NCI-H1048 (cell line): ENCODE results near the gene VAV2.
A peak's percentile ranks its signal among the peaks of the same experiment; 100 is the strongest.
"Not testable (repeated sequence)": the region's sequence is repeated elsewhere in the genome, so short reads cannot be mapped to it uniquely, and the experiment has no call there.

Experiments used
- DNase-seq: peaks from one replicate; lab custom pipeline; 2025; lab: John Stamatoyannopoulos, UW

The VAV2 gene

DNA sequence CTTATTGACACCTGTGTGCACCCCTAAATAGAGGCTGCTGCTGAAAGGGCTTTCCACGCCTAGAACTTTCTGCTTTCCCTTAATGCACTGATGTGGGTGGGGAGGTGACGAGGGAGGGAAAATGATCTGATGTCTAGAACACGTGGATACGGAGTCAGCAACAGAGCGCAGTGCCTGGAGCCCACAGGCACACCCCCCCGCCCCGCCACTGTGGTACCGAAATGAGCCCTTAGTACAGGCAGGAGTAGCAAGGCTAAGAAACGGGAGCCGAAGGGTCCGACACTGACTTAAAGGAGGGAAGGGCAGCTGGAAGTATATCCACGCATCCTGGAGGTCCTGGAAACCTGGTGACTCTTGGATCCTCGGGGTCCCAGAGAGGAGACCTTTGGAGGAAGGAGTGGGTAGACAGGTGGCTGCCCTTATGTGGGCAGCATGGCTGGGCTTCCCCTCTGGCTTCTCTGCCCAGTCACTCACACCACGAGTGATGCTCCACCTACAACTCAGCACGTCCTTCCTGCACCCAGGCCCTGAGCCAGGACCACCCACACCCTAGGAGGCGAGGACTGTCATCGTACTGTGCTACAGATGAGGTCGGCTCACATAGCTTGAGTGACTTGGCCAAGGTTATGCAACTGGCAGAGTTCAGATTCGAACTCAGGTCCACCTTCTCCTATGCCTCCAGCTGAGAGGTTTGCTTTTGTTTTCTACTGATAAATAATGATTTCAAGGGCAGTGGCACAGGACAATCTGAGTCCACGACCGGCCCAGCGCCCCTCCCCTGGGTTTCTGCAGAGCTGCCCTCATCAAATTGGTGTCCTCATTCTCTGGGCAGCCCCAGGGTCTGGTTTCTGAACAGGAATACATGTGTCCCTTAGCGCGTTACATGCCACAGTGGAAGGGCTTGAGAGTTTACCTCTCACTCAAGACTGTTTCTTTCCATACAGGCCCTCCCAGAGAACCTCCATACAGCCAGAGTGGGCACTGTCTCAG lies 4.7 kb upstream of the VAV2 start:
- no peak for DNase-seq

DNA sequence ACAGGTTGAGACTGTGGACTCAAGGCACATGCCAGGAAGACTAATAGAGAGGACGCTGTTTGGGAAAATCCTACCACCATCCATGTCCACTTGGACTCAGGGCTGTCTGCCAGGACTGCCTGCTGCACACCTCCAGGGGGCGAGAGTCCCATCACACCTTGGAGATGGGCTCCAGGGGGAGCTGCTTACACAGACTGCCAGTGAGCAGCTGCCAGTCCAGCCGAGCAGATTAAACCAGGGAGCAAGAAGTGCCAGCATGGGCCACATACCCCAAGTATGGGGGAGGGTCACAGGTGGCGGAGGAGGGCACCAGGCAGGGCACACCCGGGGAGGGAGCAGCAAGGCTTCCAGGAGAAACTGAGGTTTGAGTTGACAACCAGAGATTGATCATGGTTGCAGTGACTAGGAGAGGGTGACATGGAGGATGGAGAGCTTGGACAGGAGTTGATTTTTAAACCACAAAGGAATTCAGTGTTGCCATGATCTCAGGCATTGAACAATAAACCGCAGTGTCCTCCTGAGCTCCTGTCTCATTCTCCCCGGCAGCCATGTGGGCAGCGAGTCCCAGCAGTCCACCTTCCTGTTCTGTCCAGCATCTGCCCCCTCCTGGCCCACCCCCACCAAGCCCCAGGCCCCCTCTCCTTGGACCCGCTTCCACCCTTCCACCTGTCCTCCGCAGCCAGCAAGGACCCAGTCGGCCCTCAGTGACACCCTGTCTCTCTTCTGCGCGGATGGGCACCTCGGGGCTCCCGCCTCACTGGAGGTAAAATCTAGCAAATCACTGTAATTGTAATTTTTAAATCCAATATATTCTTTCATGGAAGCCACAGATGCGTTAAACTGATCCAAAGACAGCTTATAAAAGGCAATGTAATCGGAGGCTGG lies 3.1 kb upstream of the VAV2 start:
- DNase-seq = no peak

DNA sequence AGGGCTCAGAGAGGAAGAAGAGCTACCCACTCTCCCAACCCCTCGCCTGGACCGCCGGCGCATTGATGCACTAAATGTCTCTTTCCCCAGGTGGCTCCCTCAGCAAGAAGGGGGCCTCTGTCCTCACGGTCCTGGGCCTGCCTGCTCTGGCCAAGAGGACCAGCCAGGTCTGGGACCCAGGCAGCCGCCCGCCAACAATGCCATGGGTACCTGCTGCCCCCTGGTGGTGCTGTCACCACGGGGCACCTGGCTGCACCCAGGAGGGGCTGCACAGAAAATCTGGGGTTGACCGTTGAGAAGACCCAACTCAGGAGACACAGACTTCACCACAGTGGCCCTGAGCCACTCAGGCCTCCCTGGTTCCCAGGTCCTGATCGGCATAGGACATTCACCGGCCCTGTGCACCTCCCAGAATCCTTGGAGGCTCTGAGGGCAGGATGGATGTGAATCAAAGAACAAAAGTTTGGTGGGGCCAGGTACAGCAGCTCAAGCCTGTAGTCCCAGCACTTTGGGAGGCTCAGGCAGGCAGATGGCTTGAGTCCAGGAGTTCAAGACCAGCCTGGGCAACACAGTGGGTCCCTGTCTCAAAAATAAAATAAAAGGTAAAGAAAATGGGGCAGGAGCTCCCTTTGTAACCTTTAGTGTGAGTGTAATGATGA lies 2.4 kb upstream of the VAV2 start:
- peak; percentile 23 for DNase-seq

DNA sequence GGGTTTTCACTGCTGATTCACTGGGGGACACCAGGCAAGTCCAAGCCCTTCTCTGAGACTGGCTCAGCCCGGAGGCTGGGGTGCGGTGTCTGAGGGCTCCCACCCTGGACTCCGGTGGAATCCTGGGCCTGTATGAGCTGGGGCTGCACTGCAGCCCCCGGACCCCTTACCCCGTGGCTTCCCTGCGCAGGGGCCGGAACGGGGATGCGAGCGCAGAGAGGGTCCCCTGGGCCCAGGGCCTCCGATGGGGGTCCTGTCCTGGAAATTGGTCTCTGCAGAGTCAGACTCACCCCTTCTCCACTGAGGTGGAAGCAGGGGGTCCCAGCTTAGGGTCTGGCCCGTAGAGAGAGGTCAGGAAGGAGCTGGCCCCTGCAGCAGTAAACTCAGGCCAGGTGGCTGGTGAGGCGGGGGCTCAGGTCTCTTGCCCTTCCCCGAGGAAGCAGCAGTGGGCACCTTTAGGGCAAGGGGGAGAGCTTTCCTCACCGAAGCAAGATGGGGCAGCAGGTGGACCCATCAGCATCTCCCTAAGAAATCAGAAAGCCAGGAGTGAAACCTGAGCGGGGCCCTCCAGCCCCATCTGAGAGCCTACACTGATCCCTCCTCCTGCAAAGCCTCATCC lies 1.6 kb upstream of the VAV2 start:
- no peak for DNase-seq

DNA sequence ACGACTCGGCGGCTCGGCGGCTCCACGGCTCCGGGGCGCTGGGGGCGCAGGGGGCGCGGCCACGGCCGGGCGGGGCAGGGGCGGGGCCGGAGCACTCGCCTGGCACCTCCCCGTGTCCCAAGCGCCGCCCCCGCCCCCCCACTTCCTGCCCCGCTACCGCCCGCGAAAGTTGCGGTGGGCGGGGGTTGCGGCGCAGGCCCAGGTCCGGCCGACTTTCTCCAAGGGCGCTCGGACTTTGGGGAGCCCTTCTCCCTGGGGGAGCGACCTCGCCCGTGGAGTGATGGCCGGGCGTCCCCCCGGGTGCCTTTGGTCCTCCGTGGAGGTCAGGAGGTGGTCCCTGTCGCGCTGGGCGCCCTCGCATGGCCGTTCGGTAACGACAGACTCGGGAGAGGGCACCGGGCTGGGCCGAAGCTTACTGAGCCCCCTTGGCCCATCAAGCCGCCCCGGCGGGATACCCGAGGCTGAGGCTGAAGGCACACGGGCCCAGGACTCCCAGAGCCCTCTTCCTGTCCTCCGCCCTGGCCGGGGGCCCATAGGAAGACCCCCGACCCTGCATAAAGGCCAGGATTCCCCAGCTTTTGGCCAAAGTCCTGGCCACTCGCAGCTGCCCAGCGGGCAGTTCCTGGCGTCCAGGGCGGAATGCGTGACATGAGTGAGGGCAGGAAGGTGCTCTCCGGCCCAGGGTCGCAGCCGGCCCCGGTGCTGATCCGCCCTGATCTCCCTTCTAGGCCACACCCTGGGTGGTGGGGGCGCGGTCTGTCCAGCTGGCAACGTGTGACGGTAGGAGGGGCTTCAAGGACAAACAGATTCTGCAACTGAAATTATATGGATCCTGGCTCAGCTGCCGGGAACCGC lies 883 bp upstream of the VAV2 start:
- peak; percentile 33 for DNase-seq

DNA sequence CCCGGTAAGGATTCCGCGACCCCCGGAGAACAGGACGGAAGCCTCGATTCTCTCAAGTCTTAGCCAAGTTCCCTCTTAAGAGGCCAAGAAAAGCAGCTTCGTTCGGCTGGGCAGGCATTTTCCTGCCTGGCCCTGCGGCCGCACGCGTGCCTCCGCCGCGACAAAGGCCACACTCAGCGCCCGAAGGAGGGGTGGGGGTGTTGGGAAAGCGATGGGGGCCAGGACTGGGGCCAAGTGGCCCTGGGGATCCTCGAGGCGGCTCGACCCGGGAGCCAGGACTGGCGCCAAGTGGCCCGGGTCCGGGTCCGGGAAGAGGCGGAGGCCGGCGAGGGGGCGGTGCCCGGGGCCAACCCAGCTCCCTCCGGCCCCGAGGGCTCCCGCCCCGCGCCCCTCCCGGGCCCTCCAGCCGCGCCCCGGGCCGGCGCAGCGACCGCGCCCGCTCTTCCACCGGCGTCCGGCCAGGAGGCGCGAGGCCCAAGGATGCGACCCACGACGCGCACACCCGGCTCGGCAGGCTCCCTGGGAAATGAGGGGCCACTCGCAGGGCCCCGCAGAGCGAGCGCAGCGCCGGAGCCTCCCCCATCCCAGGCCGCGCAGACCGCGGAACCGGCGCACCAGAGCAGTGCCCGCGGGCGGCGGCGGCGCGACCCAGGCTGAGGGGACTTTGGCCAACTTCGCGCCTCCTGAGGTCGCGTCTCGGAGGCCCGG lies 756 bp downstream of the VAV2 start:
- DNase-seq = no peak

DNA sequence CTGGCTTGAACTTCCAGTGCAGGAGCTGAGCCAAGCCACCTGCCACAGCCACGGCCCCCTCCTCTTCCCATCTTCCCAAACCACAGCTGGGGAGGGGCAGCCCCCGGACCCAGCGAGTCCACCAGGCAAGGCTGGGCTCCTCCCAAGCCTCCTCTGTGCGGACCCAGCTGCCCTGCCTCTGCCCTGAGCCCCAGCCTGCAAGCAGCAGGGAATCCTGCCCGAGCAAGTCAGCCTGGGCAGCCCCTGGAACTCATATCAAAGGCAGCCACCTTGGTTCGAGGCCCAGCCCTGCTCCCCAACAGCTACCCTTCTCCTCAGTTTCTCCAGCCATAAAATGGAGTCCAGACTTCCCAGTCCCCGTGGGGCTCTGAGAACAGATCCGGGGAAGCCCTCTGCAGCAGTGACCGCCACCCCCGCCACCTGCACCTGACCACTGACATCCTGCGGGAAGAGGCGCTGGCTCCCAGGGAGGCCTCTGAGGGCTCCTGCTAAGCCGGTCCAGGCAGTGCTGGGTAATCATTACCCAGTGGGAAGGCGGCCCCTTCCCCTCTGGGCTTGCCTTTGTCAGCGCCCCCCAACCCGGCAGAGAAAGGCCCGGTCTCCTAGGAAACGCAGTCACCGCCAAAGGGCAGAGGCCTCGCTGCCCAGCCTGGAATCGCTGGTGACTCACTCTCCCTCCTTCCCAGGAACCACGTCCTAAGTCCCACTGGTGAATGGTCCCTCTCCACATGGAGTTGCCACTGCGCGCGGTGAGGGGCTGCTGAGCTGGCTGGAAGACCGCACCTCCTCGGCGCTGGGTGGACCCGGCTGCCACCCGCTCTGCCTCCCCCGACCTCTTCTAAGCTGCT lies 1.5 kb downstream of the VAV2 start:
- DNase-seq = no peak

DNA sequence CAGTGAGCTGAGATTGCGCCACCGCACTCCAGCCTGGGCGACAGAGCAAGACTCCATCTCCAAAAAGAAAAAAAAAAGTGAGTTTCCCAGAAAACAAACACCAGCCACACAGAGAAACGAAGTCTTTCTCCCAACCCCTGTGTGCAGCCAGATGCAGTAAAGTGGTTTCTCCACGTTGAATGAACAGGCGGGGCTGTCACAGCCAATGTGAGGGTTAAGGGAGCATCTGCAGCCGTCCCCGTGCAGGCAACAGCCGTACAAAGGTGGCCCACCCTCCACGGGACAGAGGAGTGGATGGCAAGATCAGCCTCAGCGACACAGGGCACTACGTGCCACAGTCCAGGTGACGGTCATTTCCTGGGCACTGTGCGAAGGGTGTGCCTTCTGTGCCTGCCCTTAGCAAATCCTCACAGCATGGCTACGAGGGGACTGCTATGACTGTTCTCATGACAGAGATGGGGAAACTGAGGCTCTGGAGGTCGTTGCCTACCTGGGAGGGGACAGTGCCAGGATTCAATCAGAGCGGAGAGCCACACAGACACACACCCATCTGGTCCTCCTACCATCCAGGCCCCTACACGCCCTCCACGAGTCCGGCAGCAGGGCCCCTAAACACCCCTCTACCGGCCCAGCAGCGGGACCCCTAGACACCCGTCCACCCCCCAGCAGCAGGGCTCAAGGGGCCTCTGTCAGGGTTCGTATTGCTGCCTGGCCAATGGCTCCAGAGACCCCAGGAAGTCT lies 2.3 kb downstream of the VAV2 start:
- no peak for DNase-seq

DNA sequence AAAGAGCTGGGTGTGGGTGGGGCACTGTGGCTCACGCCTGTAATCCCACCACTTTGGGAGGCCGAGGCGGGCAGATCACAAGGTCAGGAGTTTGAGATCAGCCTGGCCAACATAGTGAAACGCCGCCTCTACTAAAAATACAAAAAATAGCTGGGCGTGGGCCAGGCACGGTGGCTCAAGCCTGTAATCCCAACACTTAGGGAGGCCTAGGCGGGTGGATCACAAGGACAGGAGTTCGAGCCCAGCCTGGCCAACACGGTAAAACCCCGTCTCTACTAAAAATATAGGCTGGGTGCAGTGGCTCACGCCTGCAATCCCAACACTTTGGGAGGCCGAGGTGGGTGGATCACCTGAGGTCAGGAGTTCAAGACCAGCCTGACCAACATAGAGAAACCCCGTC lies 3.4 kb downstream of the VAV2 start:
- DNase-seq = not testable (repeated sequence)

DNA sequence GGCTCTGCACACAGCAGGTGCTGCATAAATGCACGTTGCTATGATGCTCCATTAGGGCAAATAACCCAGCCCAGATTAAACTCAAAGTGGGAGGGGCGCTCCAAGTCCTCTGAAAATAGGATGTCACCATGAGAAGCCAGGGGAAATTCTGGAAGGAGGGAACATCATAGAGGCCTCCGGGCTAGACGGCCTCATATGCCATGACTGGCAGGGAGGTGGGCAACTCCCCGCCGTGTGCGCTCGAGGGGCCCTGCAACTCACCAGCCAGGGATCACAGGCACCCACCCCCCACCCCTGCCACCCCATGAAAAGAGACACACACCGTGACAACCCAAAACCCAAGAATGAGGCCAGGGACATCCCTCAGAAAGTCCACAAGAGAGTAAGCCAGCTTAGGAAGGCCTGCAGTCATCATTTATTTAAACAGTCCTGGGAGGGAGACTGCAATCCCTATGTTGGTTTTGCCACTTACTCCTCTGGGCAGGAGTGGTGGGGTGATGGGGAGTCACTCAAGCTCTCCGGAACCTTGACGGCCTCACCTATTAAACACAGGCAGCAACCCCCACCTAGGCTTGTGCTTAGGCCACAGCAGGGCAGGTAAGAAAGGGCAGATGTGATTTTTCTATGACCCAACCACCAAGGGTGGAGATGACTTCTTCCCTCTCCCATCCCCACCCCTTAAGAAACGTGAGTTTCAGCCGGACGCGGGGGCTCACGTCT lies 4.0 kb downstream of the VAV2 start:
- DNase-seq = no peak

DNA sequence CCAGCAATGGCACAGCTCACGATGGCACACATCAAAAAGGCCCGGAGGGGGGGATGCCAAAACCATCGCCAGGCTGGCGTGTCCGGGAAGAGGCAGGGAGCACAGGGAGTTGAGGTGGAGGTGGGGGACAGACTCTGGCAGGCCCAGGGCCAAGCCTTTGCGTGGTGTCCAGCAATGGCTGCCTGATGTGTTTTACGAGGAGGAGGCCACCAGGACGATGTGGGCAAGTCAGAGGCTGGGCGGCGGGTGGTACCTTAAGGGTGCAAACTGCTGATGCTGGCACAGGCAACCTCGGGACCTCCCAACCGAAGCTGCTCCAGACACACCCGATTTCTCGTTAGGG lies 4.7 kb downstream of the VAV2 start:
- DNase-seq = no peak

DNA sequence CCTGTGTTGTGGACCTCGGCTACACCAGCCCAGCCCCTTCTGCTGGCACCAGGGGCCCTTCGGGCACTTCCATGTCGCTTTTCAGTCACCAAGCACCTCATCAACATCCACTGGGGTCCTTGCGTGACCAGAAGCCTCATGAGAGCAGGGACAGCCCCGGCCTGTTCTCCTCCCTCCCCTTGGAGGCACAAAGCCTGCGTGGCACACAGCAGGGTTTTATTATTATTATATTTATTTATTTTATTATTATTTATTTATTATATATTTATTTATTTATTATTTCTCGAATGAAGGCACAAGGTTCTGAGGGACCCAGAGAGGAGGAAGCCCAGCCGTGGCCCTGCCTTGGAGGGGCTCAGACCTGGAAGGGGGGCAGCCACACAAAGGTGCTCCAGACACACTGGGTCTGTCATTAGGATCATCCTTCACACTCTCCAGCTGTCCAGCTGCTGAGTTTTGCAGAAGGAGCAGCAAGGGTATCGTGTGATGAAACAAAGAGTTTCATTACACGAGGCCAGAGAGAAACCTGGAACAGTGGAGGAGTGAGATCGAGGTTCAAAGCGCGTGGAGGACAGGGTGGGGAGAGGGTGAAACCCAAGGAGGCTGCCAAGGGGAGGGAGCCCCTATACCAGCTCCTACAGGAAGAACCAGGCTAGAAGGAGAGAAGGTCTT lies 5.2 kb downstream of the VAV2 start:
- no peak for DNase-seq

DNA sequence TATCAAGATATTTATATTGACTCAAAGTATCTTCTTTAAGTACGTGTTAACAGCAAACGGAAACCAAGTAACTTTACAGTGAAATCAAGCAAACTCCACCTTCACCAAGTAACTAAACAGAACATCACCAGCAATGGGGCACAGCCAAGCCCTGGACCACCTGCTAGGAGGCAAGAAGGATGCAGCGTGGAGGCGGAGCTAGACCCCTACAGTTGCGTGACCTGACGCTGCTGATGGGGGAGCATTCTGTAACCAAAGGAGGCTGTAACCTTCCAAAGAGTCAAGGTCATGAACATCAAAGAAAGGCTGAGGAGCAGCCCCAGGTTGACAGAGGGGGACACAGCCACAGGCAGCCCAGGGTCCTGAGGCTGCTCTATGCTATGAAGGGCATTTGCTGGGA lies 6.1 kb downstream of the VAV2 start:
- DNase-seq = no peak

DNA sequence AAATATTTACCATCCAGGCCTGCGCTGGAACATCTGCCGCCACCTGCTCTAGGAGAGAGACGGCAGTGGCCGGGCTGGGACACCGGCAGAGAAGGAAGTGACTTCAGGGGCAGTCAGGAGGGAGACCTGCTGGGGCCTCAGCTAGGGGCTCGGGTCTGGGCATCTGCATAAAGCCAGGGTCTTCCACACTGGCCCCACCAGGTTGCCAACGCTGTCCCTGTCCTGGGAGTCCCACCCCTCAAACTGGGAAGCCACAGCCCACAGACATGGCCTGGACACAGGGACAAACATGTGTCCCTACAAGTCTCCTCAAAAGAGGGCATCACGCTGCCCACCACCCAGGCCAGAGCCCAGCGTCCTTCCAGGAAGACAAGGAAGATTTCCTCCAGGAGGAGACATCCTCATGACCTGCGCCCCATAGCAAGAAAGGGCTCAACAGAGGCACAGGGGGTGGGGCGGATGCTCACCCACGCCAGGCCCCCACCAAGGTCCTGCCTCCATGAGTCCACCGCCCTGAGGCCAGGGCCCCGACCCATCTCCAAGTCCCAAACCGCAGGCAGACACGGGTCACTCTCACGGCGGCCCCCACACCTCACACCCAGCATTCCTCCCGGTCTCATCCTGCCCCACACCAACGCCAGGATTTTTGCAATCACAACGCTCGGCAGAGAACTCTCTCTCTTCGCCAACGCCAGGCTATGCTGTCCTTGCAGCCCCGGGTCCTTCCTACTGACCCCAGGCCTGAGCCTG lies 9.0 kb downstream of the VAV2 start:
- no peak for DNase-seq

DNA sequence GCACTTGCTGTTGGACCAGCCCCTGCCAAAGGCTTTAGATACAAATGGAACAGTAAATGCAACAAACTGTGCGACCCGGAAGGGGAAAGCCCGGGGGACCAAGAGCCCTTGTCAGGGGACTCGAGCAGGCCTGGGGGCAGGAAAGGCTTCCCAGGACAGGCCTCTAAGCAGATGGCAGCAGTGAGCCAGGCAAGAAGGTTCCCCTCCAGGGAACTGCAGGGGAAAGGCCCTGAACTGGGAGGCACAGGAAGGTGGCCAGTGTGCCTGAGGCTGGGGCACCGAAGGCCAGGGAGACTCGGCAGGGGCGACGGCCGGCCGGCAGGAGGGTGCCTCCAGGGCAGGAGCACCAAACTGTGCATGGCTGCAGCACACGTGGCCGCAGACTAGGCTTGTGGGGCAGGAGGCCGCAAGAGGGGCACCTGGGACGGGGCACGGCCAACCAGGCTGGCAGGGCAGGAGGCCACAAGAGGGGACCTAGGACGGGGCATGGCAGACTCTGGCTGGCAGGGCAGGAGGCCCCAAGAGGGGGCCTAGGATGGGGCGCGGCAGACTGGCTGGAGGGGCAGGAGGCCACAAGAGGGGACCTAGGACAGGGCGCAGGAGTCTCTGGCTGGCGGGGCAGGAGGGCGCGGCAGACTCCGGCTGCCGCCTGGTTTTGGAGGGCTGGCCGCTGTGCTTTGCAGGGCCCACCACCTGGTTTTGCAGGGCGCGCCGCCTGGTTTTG lies 10.0 kb downstream of the VAV2 start:
- DNase-seq = no peak

DNA sequence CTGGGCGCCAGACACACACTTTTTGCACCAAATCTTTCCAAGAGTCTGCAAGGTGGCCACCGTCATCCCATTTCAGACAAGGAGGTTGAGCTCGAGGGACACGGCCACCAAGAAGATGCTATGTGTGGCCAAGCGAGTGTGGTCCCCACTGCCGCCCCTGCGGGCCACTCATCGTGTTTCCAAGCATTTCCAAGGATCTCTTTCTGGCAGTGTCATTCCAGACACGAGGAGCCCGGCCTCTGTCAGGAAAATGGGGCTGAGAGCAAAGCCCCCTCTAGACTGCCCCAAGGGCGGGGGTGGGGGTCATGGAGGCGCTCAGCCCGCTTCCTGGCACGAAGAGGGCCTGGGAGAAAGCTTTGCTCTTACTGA lies 10.6 kb downstream of the VAV2 start:
- no peak for DNase-seq
